DND-41 (cell line): ENCODE results near the gene RNF152.

ENCODE experiments used
- CTCF ChIP-seq: IDR thresholded peaks from 2 replicates; pipeline ENCODE4 v1.5.1; 2012; ENCODE audit warnings: borderline replicate concordance, low read length, moderate library complexity, mild to moderate bottlenecking; ENCODE audit not compliant: poor library complexity, severe bottlenecking; ENCODE audit errors: extremely low read depth
- EZH2 ChIP-seq: IDR thresholded peaks from 3 replicates; pipeline ENCODE4 v1.6.1; 2012; ENCODE audit warnings: borderline replicate concordance, low read depth, mild to moderate bottlenecking, moderate library complexity, low read length, inconsistent platforms; ENCODE audit not compliant: severe bottlenecking

DNA sequence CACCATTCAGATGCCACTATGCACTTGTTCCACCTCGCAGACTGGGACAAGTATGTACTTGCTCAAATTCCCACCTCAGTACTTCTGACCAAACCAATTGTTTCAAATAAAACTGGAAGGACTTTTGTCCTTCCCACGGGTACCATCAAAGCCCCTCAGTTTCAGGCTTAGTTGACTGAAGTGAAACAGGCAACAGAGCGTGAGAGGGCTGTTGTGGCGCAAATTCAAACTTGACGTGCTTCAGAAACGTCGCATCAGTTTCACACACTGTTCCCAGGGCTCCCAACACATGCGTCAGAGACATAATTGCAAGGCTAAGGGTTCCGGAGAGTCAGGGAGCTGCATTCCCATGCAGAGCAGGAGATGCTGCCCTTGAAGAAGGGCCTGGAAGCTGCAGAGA lies 33.7 kb downstream of the RNF152 start:
- TF ChIP-seq CTCF = no peak
- no peak for TF ChIP-seq EZH2
